ENCODE measurements around the gene GFPT1. TPM values are rescaled to one million over a fixed set of nuclear protein-coding genes. Genes with fewer than 3 reads are reported as not detected.
A peak's percentile ranks its signal among the peaks of the same experiment; 100 is the strongest.

Gene GFPT1
- total and polyA plus RNA-seq, 4 donors: 15.9 to 72.6 (median 30.5) TPM

GRCh38 chr2:69386360-69386759 is 667 bp downstream of the GFPT1 start:
- ATAC-seq (ENCODE audit: insufficient read depth, low FRiP score) (no peak), DNase-seq (peak in 1 of 3 donors; percentile 14)
- WGBS, 2 donors: 9 to 11% methylated on average over 6 of the region's 6 CpGs
- no peaks in the 10 kb centered on the region for H3K9me3 ChIP-seq (ENCODE audit: control insufficient read depth in 4 of 4, insufficient read depth in 3 of 4, low read length in 3 of 4)
- peak overlapping the region; percentile 97 for H3K4me3 ChIP-seq
- peaks cover 0 to 5% (median 2%) of the 10 kb centered on the region in 4 donors for H3K36me3 ChIP-seq (ENCODE audit: control insufficient read depth in 4 of 4, insufficient read depth in 4 of 4, low read length in 4 of 4)
- no peak for TF ChIP-seq CTCF (IDR thresholded peaks at IDR 0.05; ENCODE audit: control extremely low read depth, extremely low read depth)
- peak overlapping the region; percentile 45 to 92 for H3K27ac ChIP-seq (ENCODE audit: low read depth in 1 of 2, low read length in 1 of 2)
- no peaks in the 10 kb centered on the region for H3K27me3 ChIP-seq (ENCODE audit: control insufficient read depth in 3 of 3, insufficient read depth in 3 of 3, low read length in 2 of 3)
- peak overlapping the region; percentile 39 to 90 for H3K9ac ChIP-seq (ENCODE audit: insufficient read depth in 1 of 2, low read length in 2 of 2)
- peaks cover 0 to 18% (median 9%) of the 10 kb centered on the region in 5 donors for H3K4me1 ChIP-seq (ENCODE audit: control insufficient read depth in 5 of 5, insufficient read depth in 5 of 5, low read length in 5 of 5)

GRCh38 chr2:69385443-69386151 is 1.4 kb downstream of the GFPT1 start:
- no peaks in the 10 kb centered on the region for H3K9me3 ChIP-seq (ENCODE audit: control insufficient read depth in 4 of 4, insufficient read depth in 3 of 4, low read length in 3 of 4)
- no peak overlapping the region for H3K4me3 ChIP-seq
- WGBS, 2 donors: 46 to 51% methylated on average over 8 of the region's 8 CpGs
- H3K4me1 ChIP-seq (ENCODE audit: control insufficient read depth in 5 of 5, insufficient read depth in 5 of 5, low read length in 5 of 5): peaks cover 0 to 18% (median 9%) of the 10 kb centered on the region in 5 donors
- peak overlapping the region; percentile 39 to 90 for H3K9ac ChIP-seq (ENCODE audit: insufficient read depth in 1 of 2, low read length in 2 of 2)
- DNase-seq (peak in 2 of 3 donors; percentile 6 to 9), ATAC-seq (ENCODE audit: insufficient read depth, low FRiP score) (no peak)
- H3K27ac ChIP-seq (ENCODE audit: low read depth in 1 of 2, low read length in 1 of 2): no peak overlapping the region
- H3K27me3 ChIP-seq (ENCODE audit: control insufficient read depth in 3 of 3, insufficient read depth in 3 of 3, low read length in 2 of 3): no peaks in the 10 kb centered on the region
- peaks cover 0 to 5% (median 2%) of the 10 kb centered on the region in 4 donors for H3K36me3 ChIP-seq (ENCODE audit: control insufficient read depth in 4 of 4, insufficient read depth in 4 of 4, low read length in 4 of 4)
- no peak for TF ChIP-seq CTCF (IDR thresholded peaks at IDR 0.05; ENCODE audit: control extremely low read depth, extremely low read depth)

- Histone ChIP-seq H3K9ac (ENCODE audit: insufficient read depth in 1 of 2, low read length in 2 of 2) (no peak overlapping the region), H3K27me3 (ENCODE audit: control insufficient read depth in 3 of 3, insufficient read depth in 3 of 3, low read length in 2 of 3) (no peaks in the 10 kb centered on the region), H3K4me1 (ENCODE audit: control insufficient read depth in 5 of 5, insufficient read depth in 5 of 5, low read length in 5 of 5) (peaks cover 0 to 18% (median 9%) of the 10 kb centered on the region in 5 donors), H3K27ac (ENCODE audit: low read depth in 1 of 2, low read length in 1 of 2) (no peak overlapping the region), H3K4me3 (no peak overlapping the region), H3K9me3 (ENCODE audit: control insufficient read depth in 4 of 4, insufficient read depth in 3 of 4, low read length in 3 of 4) (no peaks in the 10 kb centered on the region), H3K36me3 (ENCODE audit: control insufficient read depth in 4 of 4, insufficient read depth in 4 of 4, low read length in 4 of 4) (peaks cover 0 to 5% (median 2%) of the 10 kb centered on the region in 4 donors)
- ATAC-seq (ENCODE audit: insufficient read depth, low FRiP score): no peak
- WGBS, 2 donors: 95% methylated on average over 5 of the region's 5 CpGs
- TF ChIP-seq CTCF (IDR thresholded peaks at IDR 0.05; ENCODE audit: control extremely low read depth, extremely low read depth): no peak
- no peak for DNase-seq
Measured at GRCh38 chr2:69384618-69385081, 2.4 kb downstream of the GFPT1 start.

Measured in lung (tissue), 12 donors.